Brain microvascular endothelial cell (primary cell): Measurements from ENCODE around the gene LRRC71.

Source experiments
- DNase-seq: peaks from one replicate; pipeline ENCODE4 v3.0.0-alpha.2; 2020
- H3K27ac ChIP-seq: fragments of 250-450 bp; sonication (Bioruptor Pico); 2 replicates; pipeline ENCODE4 v1.5.1; 2020; ENCODE audit warnings: mild to moderate bottlenecking, moderate library complexity
- H3K27me3 ChIP-seq: fragments of 250-450 bp; sonication (Bioruptor Pico); replicated peaks from 2 replicates; pipeline ENCODE4 v1.5.1; 2020; ENCODE audit warnings: mild to moderate bottlenecking
- H3K36me3 ChIP-seq: fragments of 250-450 bp; sonication (Bioruptor Pico); replicated peaks from 2 replicates; pipeline ENCODE4 v1.5.1; 2020; ENCODE audit warnings: mild to moderate bottlenecking
- H3K4me3 ChIP-seq: 2 replicates; pipeline ENCODE4 v1.5.1; 2011; ENCODE audit warnings: low read depth, mild to moderate bottlenecking, control low read depth, low read length, moderate library complexity
- in situ Hi-C: cut with HindIII; loops from 2 replicates; pipeline ENCODE4 v1.10.0; 2017; ENCODE audit warnings: low sequenced_read_pairs, low pct_ligation_motif_present
- TF ChIP-seq, protein P1 (sequence below): IDR thresholded peaks from 2 replicates; pipeline ENCODE4 v1.5.1; 2011; ENCODE audit warnings: low read depth, mild to moderate bottlenecking, moderate library complexity, low read length, control low read depth, inconsistent platforms; ENCODE audit errors: missing control alignments

LRRC71 gene

DNA sequence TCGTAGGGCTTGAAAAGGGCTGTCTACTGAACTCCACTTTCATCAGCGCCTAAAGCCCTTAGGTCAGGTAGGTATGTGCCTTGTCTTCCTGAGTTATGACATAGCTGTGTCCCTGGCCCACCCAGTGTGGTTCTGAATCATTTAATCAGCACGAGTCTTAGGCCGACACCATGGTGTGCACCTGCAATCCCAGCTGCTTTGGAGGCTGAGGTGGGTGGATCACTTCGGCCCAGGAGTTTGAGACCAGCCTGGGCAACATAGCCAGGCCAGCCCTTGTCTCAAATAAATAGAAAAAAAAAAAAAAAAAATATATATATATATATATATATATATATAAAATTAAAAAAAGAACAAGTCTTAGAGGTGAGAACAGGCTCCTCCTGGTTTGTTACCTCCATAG, 15.8 kb downstream of the LRRC71 start:
- TF ChIP-seq, protein P1, sequence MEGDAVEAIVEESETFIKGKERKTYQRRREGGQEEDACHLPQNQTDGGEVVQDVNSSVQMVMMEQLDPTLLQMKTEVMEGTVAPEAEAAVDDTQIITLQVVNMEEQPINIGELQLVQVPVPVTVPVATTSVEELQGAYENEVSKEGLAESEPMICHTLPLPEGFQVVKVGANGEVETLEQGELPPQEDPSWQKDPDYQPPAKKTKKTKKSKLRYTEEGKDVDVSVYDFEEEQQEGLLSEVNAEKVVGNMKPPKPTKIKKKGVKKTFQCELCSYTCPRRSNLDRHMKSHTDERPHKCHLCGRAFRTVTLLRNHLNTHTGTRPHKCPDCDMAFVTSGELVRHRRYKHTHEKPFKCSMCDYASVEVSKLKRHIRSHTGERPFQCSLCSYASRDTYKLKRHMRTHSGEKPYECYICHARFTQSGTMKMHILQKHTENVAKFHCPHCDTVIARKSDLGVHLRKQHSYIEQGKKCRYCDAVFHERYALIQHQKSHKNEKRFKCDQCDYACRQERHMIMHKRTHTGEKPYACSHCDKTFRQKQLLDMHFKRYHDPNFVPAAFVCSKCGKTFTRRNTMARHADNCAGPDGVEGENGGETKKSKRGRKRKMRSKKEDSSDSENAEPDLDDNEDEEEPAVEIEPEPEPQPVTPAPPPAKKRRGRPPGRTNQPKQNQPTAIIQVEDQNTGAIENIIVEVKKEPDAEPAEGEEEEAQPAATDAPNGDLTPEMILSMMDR = no peak
- Histone ChIP-seq H3K27me3 (no peaks in the 10 kb centered on the region), H3K36me3 (peaks cover 29% of the 10 kb centered on the region), H3K27ac (no peak overlapping the region), H3K4me3 (no peak overlapping the region)
- DNase-seq = no peak
- in situ Hi-C loops = no loop called here

DNA sequence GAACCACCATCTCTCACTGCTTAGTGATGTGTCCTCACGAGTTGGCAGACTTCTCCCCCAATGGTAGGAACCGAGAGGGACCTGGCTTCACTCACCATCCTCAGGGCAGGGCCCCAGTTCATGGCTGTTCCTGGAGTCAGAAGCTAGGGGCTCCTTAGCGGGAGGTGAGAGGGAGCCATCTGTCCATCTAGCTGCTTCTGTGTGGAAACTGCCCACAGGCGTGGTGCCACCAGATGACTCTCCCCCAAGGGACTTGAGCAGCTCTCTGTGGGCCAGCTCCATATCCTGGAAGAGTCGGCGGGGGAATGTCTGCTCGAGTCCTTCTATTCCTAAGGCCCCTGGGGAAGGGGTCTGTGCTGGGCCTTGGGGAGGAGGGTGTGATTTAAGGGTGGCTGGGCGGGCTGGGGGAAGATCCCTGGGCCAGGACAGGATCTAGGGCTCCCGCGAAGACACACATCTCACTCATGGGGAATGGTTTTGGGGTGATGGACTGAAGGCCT, 16.3 kb downstream of the LRRC71 start:
- no peaks in the 10 kb centered on the region for H3K27me3 ChIP-seq
- no peak for DNase-seq
- in situ Hi-C loops = no loop called here
- TF ChIP-seq, protein P1 = no peak
- no peak overlapping the region for H3K4me3 ChIP-seq
- peaks cover 32% of the 10 kb centered on the region for H3K36me3 ChIP-seq
- H3K27ac ChIP-seq = no peak overlapping the region

DNA sequence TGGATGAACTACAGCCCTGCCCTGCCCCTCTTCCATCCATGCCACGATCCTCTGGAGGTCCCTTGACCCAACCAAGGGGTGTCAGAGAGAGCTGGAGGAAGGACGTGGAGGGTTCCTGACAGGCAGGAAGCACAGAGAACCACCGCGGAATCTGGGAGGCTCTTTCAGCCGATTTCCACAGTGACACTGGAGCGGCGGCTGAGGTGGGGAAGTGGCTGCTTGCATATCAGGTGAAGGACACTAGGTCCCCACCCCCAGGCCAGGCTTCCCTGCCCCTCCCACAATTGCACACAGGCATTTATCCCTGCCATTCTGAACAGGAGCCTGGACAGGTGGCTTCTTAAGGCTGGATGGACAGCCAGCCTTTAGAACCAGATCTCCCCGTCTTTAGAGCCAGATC, 17.5 kb downstream of the LRRC71 start:
- Histone ChIP-seq H3K27ac (no peak overlapping the region), H3K4me3 (no peak overlapping the region), H3K36me3 (peaks cover 39% of the 10 kb centered on the region), H3K27me3 (no peaks in the 10 kb centered on the region)
- TF ChIP-seq, protein P1 = no peak
- DNase-seq = no peak
- in situ Hi-C loops = no loop called here

DNA sequence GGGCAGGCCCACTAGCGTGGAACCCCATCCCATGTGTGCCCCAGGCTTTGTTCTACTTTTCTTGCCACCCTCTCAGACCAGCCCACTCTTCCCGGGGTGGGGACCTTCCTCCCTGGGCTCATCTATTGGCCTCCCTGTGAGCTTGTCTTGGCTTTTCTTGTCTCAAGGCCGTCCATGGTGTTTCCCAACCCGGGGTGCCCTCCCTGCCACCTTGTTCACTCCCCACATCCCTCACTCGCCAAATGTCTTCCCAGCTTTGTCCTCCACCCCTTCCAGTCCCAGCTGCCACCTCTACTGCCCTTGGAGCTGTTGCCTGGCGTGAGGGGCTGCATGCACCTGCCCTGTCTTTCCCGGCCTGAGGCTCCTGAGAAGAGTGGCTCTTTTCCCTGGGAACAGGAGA, 18.4 kb downstream of the LRRC71 start:
- Histone ChIP-seq H3K36me3 (peaks cover 47% of the 10 kb centered on the region), H3K4me3 (no peak overlapping the region), H3K27ac (no peak overlapping the region), H3K27me3 (no peaks in the 10 kb centered on the region)
- TF ChIP-seq, protein P1 = no peak
- DNase-seq = no peak
- in situ Hi-C loops = no loop called here

- Histone ChIP-seq H3K27ac (no peak overlapping the region), H3K36me3 (peaks cover 57% of the 10 kb centered on the region)
Observed at GRCh38 chr1:156939786-156940334, 19.4 kb downstream of the LRRC71 start.

More at GRCh38 chr1:156939786-156940334, 19.4 kb downstream of the LRRC71 start:
- DNase-seq = no peak
- Histone ChIP-seq H3K4me3 (no peak overlapping the region), H3K27me3 (no peaks in the 10 kb centered on the region)
- in situ Hi-C loops = no loop called here
- TF ChIP-seq, protein P1 = no peak
